Measurements from ENCODE around the gene ZNF723. TPM values are rescaled to one million over a fixed set of nuclear protein-coding genes. Genes with fewer than 3 reads are reported as not detected.
"Not testable (repeated sequence)": the region's sequence is repeated elsewhere in the genome, so short reads cannot be mapped to it uniquely, and the experiment has no call there.

ZNF723 gene
- total and polyA plus RNA-seq, 7 donors = not detected

DNA sequence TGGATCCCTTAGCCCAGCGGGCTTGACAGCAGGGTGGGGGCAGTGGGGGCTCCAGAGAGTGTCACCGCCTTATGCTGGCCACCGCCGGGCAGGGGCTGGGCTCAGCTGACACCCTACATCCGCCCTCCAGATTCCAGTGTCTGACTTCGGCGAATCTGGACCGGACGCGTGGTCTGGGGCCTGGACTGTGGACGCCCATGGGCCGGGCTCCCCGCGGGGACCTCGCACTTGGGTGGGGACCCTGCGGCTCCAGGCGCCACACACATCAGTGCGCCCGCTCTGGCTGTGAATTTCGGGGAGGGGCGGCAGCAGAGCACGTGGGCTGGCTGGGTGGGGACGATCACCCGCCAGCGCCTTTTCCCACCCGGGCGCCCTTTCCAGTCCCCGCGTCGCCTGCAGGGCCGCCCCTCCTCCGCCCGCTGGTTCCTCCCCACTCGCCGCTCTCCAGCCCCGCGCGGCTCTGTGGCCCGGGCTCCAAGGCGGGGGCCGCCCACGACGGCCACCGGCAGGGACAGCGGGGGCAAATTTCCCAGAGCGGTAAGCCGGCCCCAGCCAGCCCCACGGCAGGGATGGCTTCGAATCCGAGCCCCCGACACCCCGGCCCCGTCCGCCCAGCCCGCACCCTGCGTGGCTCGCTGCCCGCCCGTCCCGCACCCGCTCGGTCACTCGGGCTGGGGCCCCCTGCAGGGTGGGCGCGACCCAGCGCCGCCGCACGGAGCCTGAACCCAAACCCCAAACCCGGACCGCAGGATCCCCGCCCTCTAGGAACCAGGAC lies 24.8 kb upstream of the ZNF723 start:
- Histone ChIP-seq H3K36me3 (no peaks in the 10 kb centered on the region), H3K4me3 (no peak overlapping the region), H3K9me3 (peaks cover 0 to 12% (median 0%) of the 10 kb centered on the region in 4 donors), H3K27ac (no peak overlapping the region), H3K4me1 (peaks cover 0 to 10% (median 2%) of the 10 kb centered on the region in 4 donors), H3K27me3 (peaks cover 10 to 31% (median 12%) of the 10 kb centered on the region in 3 donors)
- intact Hi-C loops (cut with DNase I) = no loop called here
- no peak for DNase-seq
- 14 to 57% methylated on average over 72 of the region's 72 CpGs for WGBS, 2 donors
- TF ChIP-seq, protein P1, sequence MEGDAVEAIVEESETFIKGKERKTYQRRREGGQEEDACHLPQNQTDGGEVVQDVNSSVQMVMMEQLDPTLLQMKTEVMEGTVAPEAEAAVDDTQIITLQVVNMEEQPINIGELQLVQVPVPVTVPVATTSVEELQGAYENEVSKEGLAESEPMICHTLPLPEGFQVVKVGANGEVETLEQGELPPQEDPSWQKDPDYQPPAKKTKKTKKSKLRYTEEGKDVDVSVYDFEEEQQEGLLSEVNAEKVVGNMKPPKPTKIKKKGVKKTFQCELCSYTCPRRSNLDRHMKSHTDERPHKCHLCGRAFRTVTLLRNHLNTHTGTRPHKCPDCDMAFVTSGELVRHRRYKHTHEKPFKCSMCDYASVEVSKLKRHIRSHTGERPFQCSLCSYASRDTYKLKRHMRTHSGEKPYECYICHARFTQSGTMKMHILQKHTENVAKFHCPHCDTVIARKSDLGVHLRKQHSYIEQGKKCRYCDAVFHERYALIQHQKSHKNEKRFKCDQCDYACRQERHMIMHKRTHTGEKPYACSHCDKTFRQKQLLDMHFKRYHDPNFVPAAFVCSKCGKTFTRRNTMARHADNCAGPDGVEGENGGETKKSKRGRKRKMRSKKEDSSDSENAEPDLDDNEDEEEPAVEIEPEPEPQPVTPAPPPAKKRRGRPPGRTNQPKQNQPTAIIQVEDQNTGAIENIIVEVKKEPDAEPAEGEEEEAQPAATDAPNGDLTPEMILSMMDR (IDR thresholded peaks at IDR 0.05) = no peak
- TF ChIP-seq EP300 (IDR thresholded peaks at IDR 0.05) = no peak
- no peak for TF ChIP-seq POLR2A (IDR thresholded peaks at IDR 0.05)
- no peak for TF ChIP-seq POLR2AphosphoS5 (IDR thresholded peaks at IDR 0.05)

DNA sequence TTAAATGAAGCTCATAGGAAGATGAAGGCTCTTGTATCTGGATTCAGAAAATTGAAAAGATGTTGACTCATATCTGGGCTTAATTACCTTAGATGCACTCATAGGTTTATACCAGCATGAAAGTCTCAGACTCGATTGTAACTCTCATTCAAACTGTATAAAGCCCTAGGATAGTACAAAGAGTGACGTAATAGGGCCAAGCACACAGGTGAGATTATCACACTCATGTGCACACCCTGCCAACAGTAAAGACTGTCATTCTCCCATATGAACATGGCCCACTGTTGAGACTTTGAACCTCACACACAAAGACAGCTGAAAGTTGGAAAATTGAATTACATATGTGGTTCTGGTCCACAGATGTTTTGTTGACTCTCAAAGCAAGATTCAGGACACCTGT lies 18.0 kb upstream of the ZNF723 start:
- WGBS, 2 donors = 81 to 85% methylated on average over 2 of the region's 2 CpGs
- H3K27ac ChIP-seq = no peak overlapping the region
- DNase-seq = no peak
- peaks cover 0 to 17% (median 0%) of the 10 kb centered on the region in 4 donors for H3K9me3 ChIP-seq
- intact Hi-C loops (cut with DNase I) = no loop called here
- H3K4me1 ChIP-seq = no peaks in the 10 kb centered on the region
- TF ChIP-seq POLR2A (IDR thresholded peaks at IDR 0.05) (no peak), POLR2AphosphoS5 (IDR thresholded peaks at IDR 0.05) (no peak), EP300 (IDR thresholded peaks at IDR 0.05) (no peak)
- TF ChIP-seq, protein P1 (IDR thresholded peaks at IDR 0.05) = no peak
- H3K36me3 ChIP-seq = no peaks in the 10 kb centered on the region
- no peak overlapping the region for H3K4me3 ChIP-seq
- peaks cover 0 to under 1% (median 0%) of the 10 kb centered on the region in 3 donors for H3K27me3 ChIP-seq

DNA sequence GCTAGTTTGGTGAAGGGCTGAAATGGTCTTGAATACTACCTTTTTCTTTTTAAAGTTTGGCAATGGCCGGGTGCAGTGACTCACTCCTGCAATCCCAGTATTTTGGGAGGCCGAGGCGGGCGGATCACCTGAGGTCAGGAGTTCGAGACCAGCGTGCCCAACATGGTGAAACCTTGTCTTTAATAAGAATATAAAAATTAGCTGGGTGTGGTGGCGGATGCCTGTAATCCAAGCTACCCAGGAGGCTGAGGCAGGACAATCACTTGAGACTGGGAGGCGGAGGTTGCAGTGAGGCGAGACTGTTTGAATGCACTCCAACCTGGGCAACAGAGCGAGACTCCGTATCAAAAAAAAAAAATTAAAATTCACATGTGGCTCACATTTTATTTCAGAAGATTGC lies 880 bp upstream of the ZNF723 start:
- Histone ChIP-seq H3K4me3 (no peak overlapping the region), H3K27ac (no peak overlapping the region), H3K27me3 (no peaks in the 10 kb centered on the region), H3K36me3 (no peaks in the 10 kb centered on the region), H3K4me1 (no peaks in the 10 kb centered on the region), H3K9me3 (peaks cover 0 to 6% (median 3%) of the 10 kb centered on the region in 4 donors)
- intact Hi-C loops (cut with DNase I) = no loop called here
- TF ChIP-seq POLR2AphosphoS5 (IDR thresholded peaks at IDR 0.05) (no peak), EP300 (IDR thresholded peaks at IDR 0.05) (no peak), POLR2A (IDR thresholded peaks at IDR 0.05) (no peak)
- TF ChIP-seq, protein P1 (IDR thresholded peaks at IDR 0.05) = no peak
- WGBS, 2 donors = 95% methylated on average over 11 of the region's 11 CpGs
- DNase-seq = no peak

GRCh38 chr19:22857713-22858320 lies 25.7 kb downstream of the ZNF723 start:
- H3K4me3 ChIP-seq; H3K36me3 ChIP-seq; H3K27ac ChIP-seq; H3K27me3 ChIP-seq; H3K4me1 ChIP-seq; intact Hi-C loops (cut with DNase I); DNase-seq: not testable (repeated sequence)
- H3K9me3 ChIP-seq = peaks cover 8 to 48% (median 20%) of the 10 kb centered on the region in 4 donors

DNA sequence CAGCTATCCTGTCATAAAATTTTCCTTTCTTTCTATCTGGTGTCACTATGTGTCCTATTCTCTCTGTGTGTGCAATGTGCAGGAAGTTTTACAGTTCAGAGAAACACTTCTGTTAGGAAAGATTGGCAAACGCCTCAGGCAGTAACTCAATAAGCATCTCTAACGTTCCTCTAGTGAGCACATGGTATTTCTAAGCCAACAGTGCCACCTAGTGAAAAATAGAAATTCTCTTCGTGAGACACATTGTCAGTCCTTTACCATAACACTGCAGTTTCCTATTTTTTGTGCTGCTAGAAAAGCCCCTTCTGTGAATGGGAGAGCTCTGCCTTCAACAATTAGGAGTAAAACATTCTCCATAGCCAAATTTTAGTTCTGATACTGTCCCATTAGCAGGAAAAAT lies 50.7 kb downstream of the ZNF723 start:
- H3K27me3 ChIP-seq = no peaks in the 10 kb centered on the region
- H3K9me3 ChIP-seq = peaks cover 0 to 5% (median 0%) of the 10 kb centered on the region in 4 donors

More for the DNA sequence above, 50.7 kb downstream of the ZNF723 start:
- DNase-seq = no peak
- H3K4me1 ChIP-seq = no peaks in the 10 kb centered on the region
- intact Hi-C loops (cut with DNase I) = no loop called here
- TF ChIP-seq, protein P1 (IDR thresholded peaks at IDR 0.05) = peak in 2 of 4 experiments; percentile 22 to 34
- no peak for TF ChIP-seq EP300 (IDR thresholded peaks at IDR 0.05)
- H3K27ac ChIP-seq = no peak overlapping the region
- whole genome bisulfite sequencing, 2 donors = 4 to 5% methylated on average over 3 of the region's 3 CpGs
- H3K4me3 ChIP-seq = no peak overlapping the region
- no peaks in the 10 kb centered on the region for H3K36me3 ChIP-seq

All from sigmoid colon (tissue), 7 donors.